ENCODE data around the gene TRAPPC3. TPM values are rescaled to one million over a fixed set of nuclear protein-coding genes. Genes with fewer than 3 reads are reported as not detected.

The TRAPPC3 gene
- total and polyA plus RNA-seq, 7 donors = 75.1 to 177 (median 108) TPM

- TF ChIP-seq CTCF (IDR thresholded peaks at IDR 0.05) (no peak), EP300 (IDR thresholded peaks at IDR 0.05) (no peak), POLR2AphosphoS5 (IDR thresholded peaks at IDR 0.05) (no peak), POLR2A (IDR thresholded peaks at IDR 0.05) (no peak)
- H3K4me3 ChIP-seq = no peak overlapping the region
These were observed 4.9 kb downstream of the TRAPPC3 start for GRCh38 chr1:36144413-36144812.

GRCh38 chr1:36143424-36143823, 5.9 kb downstream of the TRAPPC3 start:
- WGBS, 2 donors = 85 to 92% methylated on average over 4 of the region's 4 CpGs
- Histone ChIP-seq H3K4me3 (no peak overlapping the region), H3K27me3 (no peaks in the 10 kb centered on the region), H3K36me3 (peaks cover 2 to 19% (median 6%) of the 10 kb centered on the region in 4 donors), H3K27ac (no peak overlapping the region), H3K4me1 (peaks cover 0 to 40% (median 24%) of the 10 kb centered on the region in 4 donors), H3K9me3 (no peaks in the 10 kb centered on the region)
- TF ChIP-seq POLR2A (IDR thresholded peaks at IDR 0.05) = no peak
- no peak for TF ChIP-seq POLR2AphosphoS5 (IDR thresholded peaks at IDR 0.05)
- TF ChIP-seq CTCF (IDR thresholded peaks at IDR 0.05) = no peak
- no peak for TF ChIP-seq EP300 (IDR thresholded peaks at IDR 0.05)
- DNase-seq = no peak
- intact Hi-C loops (cut with DNase I) = no loop called here

More at GRCh38 chr1:36144413-36144812, 4.9 kb downstream of the TRAPPC3 start:
- Histone ChIP-seq H3K4me1 (peaks cover 0 to 43% (median 28%) of the 10 kb centered on the region in 4 donors), H3K27ac (no peak overlapping the region), H3K9me3 (no peaks in the 10 kb centered on the region), H3K36me3 (peaks cover 0 to 9% (median under 1%) of the 10 kb centered on the region in 4 donors), H3K27me3 (no peaks in the 10 kb centered on the region)
- DNase-seq = no peak
- intact Hi-C loops (cut with DNase I) = no loop called here
- WGBS, 2 donors = 98% methylated on average over 2 of the region's 2 CpGs

- DNase-seq = no peak
- peak overlapping the region in 2 of 4 donors; percentile 4 to 25 for H3K27ac ChIP-seq
These were observed 7.2 kb downstream of the TRAPPC3 start for GRCh38 chr1:36142121-36142520.

GRCh38 chr1:36139521-36139920, 9.8 kb downstream of the TRAPPC3 start:
- Histone ChIP-seq H3K36me3 (peaks cover 7 to 35% (median 16%) of the 10 kb centered on the region in 4 donors), H3K27ac (peak overlapping the region in 1 of 4 donors; percentile 33), H3K9me3 (no peaks in the 10 kb centered on the region), H3K4me3 (no peak overlapping the region), H3K27me3 (no peaks in the 10 kb centered on the region), H3K4me1 (peaks cover 0 to 59% (median 48%) of the 10 kb centered on the region in 4 donors)
- intact Hi-C loops (cut with DNase I) = no loop called here
- no peak for DNase-seq
- WGBS, 2 donors = 90 to 96% methylated on average over 5 of the region's 5 CpGs
- TF ChIP-seq EP300 (IDR thresholded peaks at IDR 0.05) (no peak), POLR2AphosphoS5 (IDR thresholded peaks at IDR 0.05) (no peak), POLR2A (IDR thresholded peaks at IDR 0.05) (no peak), CTCF (IDR thresholded peaks at IDR 0.05) (no peak)

More at GRCh38 chr1:36142121-36142520, 7.2 kb downstream of the TRAPPC3 start:
- H3K9me3 ChIP-seq = no peaks in the 10 kb centered on the region
- no peaks in the 10 kb centered on the region for H3K27me3 ChIP-seq
- H3K4me1 ChIP-seq = peaks cover 0 to 36% (median 22%) of the 10 kb centered on the region in 4 donors
- WGBS, 2 donors = 11 to 20% methylated on average over 1 of the region's 1 CpG
- H3K4me3 ChIP-seq = no peak overlapping the region
- H3K36me3 ChIP-seq = peaks cover 7 to 30% (median 15%) of the 10 kb centered on the region in 4 donors
- intact Hi-C loops (cut with DNase I) = no loop called here
- TF ChIP-seq CTCF (IDR thresholded peaks at IDR 0.05) (no peak), POLR2AphosphoS5 (IDR thresholded peaks at IDR 0.05) (no peak), POLR2A (IDR thresholded peaks at IDR 0.05) (no peak), EP300 (IDR thresholded peaks at IDR 0.05) (no peak)

- intact Hi-C loops (cut with DNase I) = no loop called here
- no peak overlapping the region for H3K4me3 ChIP-seq
- peaks cover 7 to 35% (median 16%) of the 10 kb centered on the region in 4 donors for H3K36me3 ChIP-seq
- TF ChIP-seq EP300 (IDR thresholded peaks at IDR 0.05) = no peak
- TF ChIP-seq POLR2A (IDR thresholded peaks at IDR 0.05) = no peak
- TF ChIP-seq POLR2AphosphoS5 (IDR thresholded peaks at IDR 0.05) = no peak
- no peak for TF ChIP-seq CTCF (IDR thresholded peaks at IDR 0.05)
- WGBS, 2 donors = 90 to 92% methylated on average over 3 of the region's 3 CpGs
- H3K27ac ChIP-seq = peak overlapping the region in 3 of 4 donors; percentile 78 to 82 (median 78)
- no peaks in the 10 kb centered on the region for H3K27me3 ChIP-seq
- no peaks in the 10 kb centered on the region for H3K9me3 ChIP-seq
- peaks cover 0 to 76% (median 61%) of the 10 kb centered on the region in 4 donors for H3K4me1 ChIP-seq
- no peak for DNase-seq
These were observed 11.5 kb downstream of the TRAPPC3 start for GRCh38 chr1:36137776-36138175.
